ENCODE data around the gene ID1.
"Not testable (repeated sequence)": the region's sequence is repeated elsewhere in the genome, so short reads cannot be mapped to it uniquely, and the experiment has no call there.

Gene ID1

DNA sequence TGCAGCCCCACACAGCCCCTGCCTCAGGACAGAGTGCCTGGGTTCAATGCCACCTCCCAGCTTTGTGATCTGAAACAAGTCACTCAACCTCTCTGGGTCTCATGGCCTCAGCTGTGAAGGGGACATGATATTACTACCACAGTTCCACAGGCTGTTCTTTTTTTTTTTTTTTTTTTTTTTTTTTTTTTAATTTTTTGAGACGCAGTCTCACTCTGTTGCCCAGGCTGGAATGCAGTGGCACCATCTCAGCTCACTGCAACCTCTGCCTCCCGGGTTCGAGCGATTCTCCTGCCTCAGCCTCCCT is 8.7 kb upstream of the ID1 start:
- FAIRE-seq; DNase-seq (ENCODE audit: insufficient read length, low spot score): not testable (repeated sequence)

DNA sequence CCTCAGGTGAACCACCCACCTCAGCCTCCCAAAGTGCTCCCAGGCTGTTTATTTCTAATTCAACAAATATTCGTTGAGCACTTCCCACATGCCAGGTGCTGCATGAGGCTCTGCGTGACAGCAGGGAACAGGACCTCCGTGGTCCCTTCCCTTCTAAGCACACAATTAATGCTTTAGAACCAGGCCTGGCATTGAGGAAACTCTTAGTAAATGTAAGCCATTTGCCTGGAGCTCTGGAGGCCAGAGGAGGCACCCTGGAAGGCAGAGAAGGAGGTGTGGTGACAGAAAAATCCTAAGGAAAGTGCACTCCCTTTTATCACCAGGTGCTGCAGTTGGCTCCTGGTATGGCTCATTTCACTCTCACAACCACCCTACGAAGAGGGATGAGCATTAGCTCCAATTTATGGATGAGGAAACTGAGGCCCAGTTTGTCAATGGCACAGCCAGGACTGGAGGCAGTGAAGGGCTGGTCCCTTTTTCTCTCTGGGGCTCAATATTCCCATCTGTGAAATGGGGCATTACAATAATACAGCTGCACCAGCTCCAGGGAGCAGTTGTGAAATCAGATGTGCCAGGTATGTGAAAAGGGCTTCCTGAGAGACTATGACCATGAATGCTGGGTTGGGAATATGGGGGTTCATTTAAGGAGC is 8.1 kb upstream of the ID1 start:
- no peak for FAIRE-seq
- DNase-seq (ENCODE audit: insufficient read length, low spot score), result no peak

DNA sequence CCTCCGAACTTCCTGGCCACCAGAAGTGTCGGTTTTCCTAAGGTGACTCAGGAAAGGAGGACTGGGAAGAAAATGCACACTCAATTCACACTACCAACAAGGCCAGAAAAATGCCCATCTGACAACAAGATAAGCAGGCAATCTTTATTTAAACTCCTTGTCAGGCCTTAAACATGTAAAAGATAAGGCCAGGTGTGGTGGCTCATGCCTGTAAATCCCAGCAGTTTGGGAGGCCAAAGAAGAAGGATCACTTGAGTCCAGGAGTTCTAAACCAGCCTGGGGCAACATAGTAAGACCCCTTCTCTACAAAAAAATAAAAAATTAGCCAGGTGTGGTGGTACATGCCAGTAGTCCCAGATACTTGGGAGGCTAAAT is 7.6 kb upstream of the ID1 start:
- no peak for DNase-seq (ENCODE audit: insufficient read length, low spot score)
- FAIRE-seq, result no peak

DNA sequence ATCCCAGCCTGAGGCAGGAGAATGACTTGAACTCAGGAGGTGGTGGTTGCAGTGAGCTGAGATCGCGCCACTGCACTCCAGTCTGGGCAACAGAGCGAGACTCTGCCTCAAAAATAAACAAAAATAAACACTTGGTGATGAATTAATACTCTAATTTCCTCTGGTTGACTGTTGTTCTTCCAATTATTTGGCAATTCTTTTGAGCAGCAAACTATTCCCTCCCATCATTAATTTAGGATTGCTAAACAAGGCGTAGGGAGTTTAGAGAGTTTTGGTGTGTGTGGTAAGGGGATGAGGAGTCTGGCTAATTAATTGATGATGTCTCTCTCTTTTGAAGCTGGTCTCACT is 2.7 kb upstream of the ID1 start:
- FAIRE-seq, result no peak
- DNase-seq (ENCODE audit: insufficient read length, low spot score), result no peak

DNA sequence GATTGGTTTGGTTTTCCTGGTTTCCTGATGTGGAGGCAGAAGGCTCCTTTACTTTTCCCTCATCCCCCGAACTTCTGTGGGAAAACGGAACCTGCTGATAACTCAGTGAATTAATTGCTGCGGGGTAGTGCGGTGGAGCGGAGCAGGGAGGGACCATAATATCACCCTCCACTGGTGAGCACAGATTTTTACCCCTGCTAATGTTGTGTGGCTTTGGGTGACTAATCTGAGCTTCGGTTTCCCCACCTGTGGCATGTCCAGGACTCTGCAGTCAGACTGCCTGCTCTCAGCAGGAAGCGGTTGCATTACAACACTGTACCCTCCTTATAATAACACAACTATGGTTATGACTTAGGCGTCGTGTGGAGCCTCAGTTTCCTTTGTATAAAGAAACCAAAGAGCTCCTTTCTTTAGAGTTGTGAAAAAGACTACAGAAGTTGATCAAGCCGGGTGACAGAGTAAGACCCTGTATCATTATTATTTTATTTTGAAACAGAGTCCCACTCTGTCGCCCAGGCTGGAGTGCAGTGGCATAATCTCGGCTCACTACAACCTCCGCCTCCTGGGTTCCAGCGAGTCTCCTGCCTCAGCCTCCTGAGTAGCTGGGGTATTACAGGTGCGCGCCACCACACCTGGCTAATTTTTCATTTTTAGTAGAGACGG is 2.2 kb upstream of the ID1 start:
- no peak for DNase-seq (ENCODE audit: insufficient read length, low spot score)

GRCh38 chr20:31603822-31604566 is 1.1 kb upstream of the ID1 start:
- FAIRE-seq (peak; percentile 40), DNase-seq (ENCODE audit: insufficient read length, low spot score) (peak; percentile 73)

More for the DNA sequence above, 2.2 kb upstream of the ID1 start:
- no peak for FAIRE-seq

DNA sequence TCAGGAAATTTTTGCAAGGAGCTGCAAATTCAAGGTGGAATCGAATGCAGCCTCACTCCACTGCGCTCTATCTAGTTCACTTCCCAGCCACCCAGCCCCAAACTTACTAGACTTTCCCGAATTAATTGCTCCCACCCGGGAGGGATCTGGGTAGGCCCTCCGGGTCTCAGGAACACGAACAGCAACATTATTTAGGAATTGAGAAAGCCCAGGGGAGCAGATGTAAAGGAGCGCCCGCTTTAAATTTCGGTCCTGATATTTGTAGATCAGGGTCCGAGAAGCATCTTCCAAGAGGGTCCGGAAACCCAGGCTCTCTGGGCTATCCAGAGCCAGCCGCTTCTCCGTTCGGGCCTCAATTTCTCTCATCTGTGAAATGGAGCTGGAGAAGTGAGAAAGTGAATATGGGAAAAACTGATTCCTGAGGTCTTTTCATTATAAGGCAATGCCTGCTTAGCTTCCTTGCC is 490 bp upstream of the ID1 start:
- FAIRE-seq (no peak), DNase-seq (ENCODE audit: insufficient read length, low spot score) (no peak)

- DNase-seq (ENCODE audit: insufficient read length, low spot score), result no peak
- no peak for FAIRE-seq
These were observed 1.1 kb downstream of the ID1 start for GRCh38 chr20:31605902-31606803.

GRCh38 chr20:31606804-31607639 is 1.9 kb downstream of the ID1 start:
- FAIRE-seq, result no peak
- no peak for DNase-seq (ENCODE audit: insufficient read length, low spot score)

DNA sequence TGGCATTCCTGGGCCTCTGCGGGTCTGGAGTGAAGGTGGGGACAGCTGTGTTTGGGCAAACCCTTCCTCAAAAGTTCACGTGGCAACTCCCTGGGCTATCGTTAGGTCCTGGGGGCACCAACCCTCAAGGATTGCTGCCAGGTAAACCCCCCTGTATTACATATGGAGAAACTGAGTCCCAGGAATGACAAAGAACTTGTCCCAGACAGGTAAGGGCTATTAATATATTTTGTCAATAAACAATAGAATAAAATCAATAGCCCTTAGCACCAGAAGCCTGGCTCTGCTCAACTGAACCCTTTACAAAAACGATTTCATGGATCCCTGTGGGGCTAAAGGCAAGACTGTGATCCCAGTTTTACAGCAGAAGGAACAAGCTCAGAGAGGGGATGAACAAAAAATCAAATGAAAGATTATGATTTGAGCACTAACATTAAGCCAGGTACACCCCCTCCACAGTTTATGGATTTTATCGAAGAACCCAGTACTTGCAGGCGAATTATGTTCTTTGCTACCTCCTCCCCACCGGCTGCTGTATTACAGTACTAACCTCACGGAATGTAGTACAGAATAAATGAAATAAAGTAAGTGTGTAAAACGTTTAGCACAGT is 2.7 kb downstream of the ID1 start:
- no peak for FAIRE-seq
- no peak for DNase-seq (ENCODE audit: insufficient read length, low spot score)

- no peak for DNase-seq (ENCODE audit: insufficient read length, low spot score)
- no peak for FAIRE-seq
These were observed 3.3 kb downstream of the ID1 start for GRCh38 chr20:31608251-31608945.

GRCh38 chr20:31612271-31612640 is 7.2 kb downstream of the ID1 start:
- not testable (repeated sequence) for DNase-seq (ENCODE audit: insufficient read length, low spot score); FAIRE-seq

GRCh38 chr20:31615416-31615815 is 10.3 kb downstream of the ID1 start:
- DNase-seq (ENCODE audit: insufficient read length, low spot score), result no peak
- no peak for FAIRE-seq

DNA sequence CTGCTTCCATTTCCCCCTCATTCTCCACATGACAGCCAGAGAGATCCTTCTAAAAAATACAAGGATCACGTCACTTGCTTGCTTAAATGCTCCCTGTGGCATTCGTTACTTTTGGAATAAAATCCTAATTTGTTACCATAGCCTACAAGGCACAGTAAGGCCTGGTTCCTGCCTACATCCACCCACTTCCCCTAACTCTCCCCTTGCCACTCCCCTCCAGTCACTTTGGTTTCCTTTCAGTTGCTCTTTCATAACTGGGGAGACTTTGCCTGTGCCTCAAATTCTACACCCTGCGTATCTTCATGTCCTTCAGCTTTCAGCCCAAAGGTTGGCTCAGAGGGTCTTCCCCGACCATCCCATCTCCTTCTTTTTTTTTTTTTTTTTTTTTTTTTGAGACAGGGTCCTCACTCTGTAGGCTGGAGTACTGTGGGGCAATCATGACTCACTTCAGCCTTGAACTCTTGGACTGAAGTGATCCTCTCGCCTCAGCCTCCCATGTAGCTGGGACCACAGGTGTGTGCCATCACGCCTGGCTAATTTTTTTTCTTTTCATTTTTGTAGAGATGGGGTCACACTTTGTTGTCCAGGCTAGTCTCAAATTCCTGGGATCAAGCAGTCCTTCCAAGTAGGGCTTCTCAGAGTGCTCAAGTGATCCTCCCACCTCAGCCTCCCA is 12.5 kb downstream of the ID1 start:
- DNase-seq (ENCODE audit: insufficient read length, low spot score) (no peak), FAIRE-seq (no peak)

GRCh38 chr20:31620246-31620645 is 15.2 kb downstream of the ID1 start:
- DNase-seq (ENCODE audit: insufficient read length, low spot score) (no peak), FAIRE-seq (no peak)

DNA sequence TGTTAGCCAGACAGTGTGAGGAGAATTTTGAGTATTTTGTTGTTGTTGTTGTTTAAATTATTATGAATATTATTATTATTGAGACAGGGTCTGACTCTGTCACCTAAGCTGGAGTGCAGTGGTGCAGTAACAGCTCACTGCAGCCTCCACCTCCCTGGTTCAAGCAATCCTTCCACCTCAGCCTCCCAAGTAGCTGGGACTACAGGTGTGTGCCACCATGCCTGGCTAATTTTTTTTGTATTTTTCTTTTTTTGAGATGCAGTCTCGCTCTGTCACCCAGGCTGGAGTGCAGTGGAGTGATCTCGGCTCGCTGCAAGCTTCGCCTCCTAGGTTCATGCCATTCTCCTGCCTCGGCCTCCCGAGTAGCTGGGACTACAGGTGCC is 18.0 kb downstream of the ID1 start:
- FAIRE-seq; DNase-seq (ENCODE audit: insufficient read length, low spot score): not testable (repeated sequence)

DNA sequence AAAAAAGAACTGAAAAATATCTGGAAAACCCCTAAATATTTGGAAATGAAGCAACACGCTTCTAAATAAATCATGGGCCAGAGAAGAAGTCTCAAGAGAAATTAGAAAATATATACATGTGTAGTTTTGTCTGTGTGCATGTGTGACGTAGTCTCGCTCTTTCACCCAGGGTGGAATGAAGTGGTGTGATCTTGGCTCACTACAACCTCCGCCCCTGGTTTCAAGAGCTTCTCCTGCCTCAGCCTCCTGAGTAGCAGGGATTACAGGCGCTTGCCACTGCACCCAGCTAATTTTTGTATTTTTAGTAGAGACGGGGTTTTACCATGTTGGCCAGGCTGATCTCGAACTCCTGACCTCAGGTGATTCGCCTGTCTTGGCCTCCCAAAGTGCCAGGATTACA is 21.4 kb downstream of the ID1 start:
- DNase-seq (ENCODE audit: insufficient read length, low spot score); FAIRE-seq: not testable (repeated sequence)

- FAIRE-seq; DNase-seq (ENCODE audit: insufficient read length, low spot score): not testable (repeated sequence)
These were observed 23.0 kb downstream of the ID1 start for GRCh38 chr20:31628057-31628456.

Measured in GM19239 (cell line).